Lower lobe of right lung (tissue), 2 donors: ENCODE data around the gene ZBTB32. TPM values are rescaled to one million over a fixed set of nuclear protein-coding genes. Genes with fewer than 3 reads are reported as not detected.
"Not testable (repeated sequence)": the region's sequence is repeated elsewhere in the genome, so short reads cannot be mapped to it uniquely, and the experiment has no call there.

Experiments used
- ATAC-seq, 2 donors: fragments of 200-7000 bp; cut with Tn5 transposase; one replicate each; pipeline ENCODE4 v1.9.1; 2020 to 2022; ENCODE audit warnings: mild to moderate bottlenecking in 2 of 2, moderate library complexity in 2 of 2
- DNase-seq: peaks from one replicate; pipeline ENCODE4 v3.0.0-alpha.2; 2020
- H3K27ac ChIP-seq: fragments of 200-600 bp; one replicate; pipeline ENCODE4 v1.8.0; 2022
- H3K27me3 ChIP-seq: fragments of 200-600 bp; one replicate; pipeline ENCODE4 v1.8.0; 2022; ENCODE audit warnings: low read depth
- H3K36me3 ChIP-seq: fragments of 200-600 bp; one replicate; pipeline ENCODE4 v1.8.0; 2022; ENCODE audit warnings: mild to moderate bottlenecking
- H3K4me1 ChIP-seq: fragments of 200-600 bp; one replicate; pipeline ENCODE4 v1.8.0; 2022
- H3K4me3 ChIP-seq: fragments of 200-600 bp; one replicate; pipeline ENCODE4 v1.8.0; 2022; ENCODE audit warnings: mild to moderate bottlenecking
- H3K9me3 ChIP-seq: fragments of 200-600 bp; one replicate; pipeline ENCODE4 v1.8.0; 2022
- intact Hi-C: fragments of 100-400 bp; cut with DNase I; formaldehyde crosslinking; loops from one replicate; pipeline ENCODE4 v1.11.0; 2022
- long read RNA-seq: library from polyadenylated mRNA; unstranded; transcript quantifications from one replicate; pipeline ENCODE4 v2.0.0, GENCODE V29; 2021
- total RNA-seq: library from RNA; stranded (reverse); fragmentation: NEBNext Ultra II Directional; extraction: Animal tissue kit (Norgen Biotek cat#: 25700); gene quantifications from one replicate; pipeline ENCODE4 v1.2.1, GENCODE V29; 2021
- TF ChIP-seq, protein P1 (sequence below): fragments of 200-600 bp; IDR thresholded peaks from one replicate; pipeline ENCODE4 v1.8.0; 2022; ENCODE audit warnings: antibody characterized with exemption, mild to moderate bottlenecking
- donor health status: DM: no; HTN: yes; CAD: no; lungs with severe emphysema.

The ZBTB32 gene
- 0.21 TPM for total RNA-seq
- long read RNA-seq, partial matches to known transcripts, result 0 of 3 reads
- long read RNA-seq, other reads (novel, unspliced or antisense), result 3 of 3 reads

GRCh38 chr19:35704218-35704617 lies at the start of gene ZBTB32:
Gene ZBTB32, plus strand, starts transcription at chr19:35704558. Its CDS starts 10,069 bp downstream, at chr19:35714627.
- TF ChIP-seq, protein P1, sequence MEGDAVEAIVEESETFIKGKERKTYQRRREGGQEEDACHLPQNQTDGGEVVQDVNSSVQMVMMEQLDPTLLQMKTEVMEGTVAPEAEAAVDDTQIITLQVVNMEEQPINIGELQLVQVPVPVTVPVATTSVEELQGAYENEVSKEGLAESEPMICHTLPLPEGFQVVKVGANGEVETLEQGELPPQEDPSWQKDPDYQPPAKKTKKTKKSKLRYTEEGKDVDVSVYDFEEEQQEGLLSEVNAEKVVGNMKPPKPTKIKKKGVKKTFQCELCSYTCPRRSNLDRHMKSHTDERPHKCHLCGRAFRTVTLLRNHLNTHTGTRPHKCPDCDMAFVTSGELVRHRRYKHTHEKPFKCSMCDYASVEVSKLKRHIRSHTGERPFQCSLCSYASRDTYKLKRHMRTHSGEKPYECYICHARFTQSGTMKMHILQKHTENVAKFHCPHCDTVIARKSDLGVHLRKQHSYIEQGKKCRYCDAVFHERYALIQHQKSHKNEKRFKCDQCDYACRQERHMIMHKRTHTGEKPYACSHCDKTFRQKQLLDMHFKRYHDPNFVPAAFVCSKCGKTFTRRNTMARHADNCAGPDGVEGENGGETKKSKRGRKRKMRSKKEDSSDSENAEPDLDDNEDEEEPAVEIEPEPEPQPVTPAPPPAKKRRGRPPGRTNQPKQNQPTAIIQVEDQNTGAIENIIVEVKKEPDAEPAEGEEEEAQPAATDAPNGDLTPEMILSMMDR, result no peak

GRCh38 chr19:35654828-35655227 lies 49.5 kb upstream of the ZBTB32 start:
- H3K4me3 ChIP-seq, DNase-seq, H3K9me3 ChIP-seq, H3K27ac ChIP-seq, H3K4me1 ChIP-seq, ATAC-seq, intact Hi-C loops, H3K27me3 ChIP-seq: not testable (repeated sequence)
- H3K36me3 ChIP-seq, result peaks cover 98% of the 10 kb centered on the region

More at GRCh38 chr19:35704218-35704617, at the start of gene ZBTB32:
- intact Hi-C loops, result no loop called here
- no peak for DNase-seq
- no peaks in the 10 kb centered on the region for H3K9me3 ChIP-seq
- no peaks in the 10 kb centered on the region for H3K27me3 ChIP-seq
- no peaks in the 10 kb centered on the region for H3K36me3 ChIP-seq
- peaks cover 12% of the 10 kb centered on the region for H3K4me1 ChIP-seq
- peak in 1 of 2 donors; percentile 9 for ATAC-seq
- H3K27ac ChIP-seq, result no peak within 1 kb of the TSS
- H3K4me3 ChIP-seq, result no peak within 1 kb of the TSS

- TF ChIP-seq, protein P1, result no peak
- Histone ChIP-seq H3K27ac (no peak overlapping the region), H3K4me3 (no peak overlapping the region), H3K4me1 (no peaks in the 10 kb centered on the region), H3K9me3 (no peaks in the 10 kb centered on the region), H3K27me3 (no peaks in the 10 kb centered on the region), H3K36me3 (peaks cover 97% of the 10 kb centered on the region)
- intact Hi-C loops, result no loop called here
- DNase-seq, result no peak
- no peak for ATAC-seq
These were observed 48.8 kb upstream of the ZBTB32 start for GRCh38 chr19:35655600-35655999.

- Histone ChIP-seq H3K4me1 (no peaks in the 10 kb centered on the region), H3K9me3 (no peaks in the 10 kb centered on the region), H3K27me3 (no peaks in the 10 kb centered on the region), H3K27ac (no peak overlapping the region), H3K4me3 (no peak overlapping the region), H3K36me3 (peaks cover 91% of the 10 kb centered on the region)
- ATAC-seq (no peak), DNase-seq (no peak)
- intact Hi-C loops, result no loop called here
- TF ChIP-seq, protein P1, result no peak
These were observed 47.7 kb upstream of the ZBTB32 start for GRCh38 chr19:35656700-35657099.

DNA sequence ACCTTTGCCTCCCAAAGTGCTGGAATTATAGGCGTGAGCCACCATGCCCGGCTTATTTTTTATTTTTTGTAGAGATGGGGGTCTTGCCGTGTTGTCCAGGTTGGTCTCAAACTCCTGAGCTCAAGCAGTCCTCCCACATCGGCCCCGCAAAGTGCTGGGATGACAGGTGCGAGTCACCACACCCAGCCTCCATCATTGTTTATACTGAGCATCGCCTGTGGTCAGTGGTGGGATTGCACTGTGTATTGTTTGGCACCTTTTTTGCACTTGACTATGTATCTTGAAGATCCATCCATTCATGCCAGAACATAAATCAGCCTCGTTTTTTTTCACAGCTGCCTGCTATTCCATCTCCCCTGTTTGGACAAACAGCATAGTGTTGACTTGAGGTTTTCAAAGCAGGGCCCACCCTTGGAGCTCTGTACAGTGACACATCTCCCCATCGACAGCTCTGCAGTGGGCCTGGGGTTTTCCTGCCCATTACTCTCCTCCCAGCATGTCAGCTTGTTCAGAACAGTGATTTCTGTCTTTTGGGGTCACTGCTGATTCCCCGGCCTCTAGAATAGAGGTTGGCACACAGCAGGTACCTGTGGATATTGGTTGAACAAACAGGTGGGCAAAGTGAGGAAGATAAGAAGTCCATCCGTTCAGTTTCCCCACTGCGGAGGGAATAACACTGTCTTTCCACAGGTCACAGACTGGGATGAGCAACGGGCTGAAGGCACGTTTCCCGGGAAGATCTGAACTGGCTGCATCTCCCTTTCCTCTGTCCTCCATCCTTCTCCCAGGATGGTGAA lies 46.3 kb upstream of the ZBTB32 start:
- H3K4me3 ChIP-seq, result no peak overlapping the region
- H3K27me3 ChIP-seq, result no peaks in the 10 kb centered on the region
- no peak for ATAC-seq
- peaks cover 83% of the 10 kb centered on the region for H3K36me3 ChIP-seq
- H3K9me3 ChIP-seq, result no peaks in the 10 kb centered on the region
- DNase-seq, result no peak
- no peaks in the 10 kb centered on the region for H3K4me1 ChIP-seq
- TF ChIP-seq, protein P1, result no peak
- intact Hi-C loops, result no loop called here
- H3K27ac ChIP-seq, result no peak overlapping the region

- intact Hi-C loops, result no loop called here
These were observed 42.4 kb upstream of the ZBTB32 start for GRCh38 chr19:35661995-35662340.

More at GRCh38 chr19:35661995-35662340, 42.4 kb upstream of the ZBTB32 start:
- Histone ChIP-seq H3K4me1 (no peaks in the 10 kb centered on the region), H3K36me3 (peaks cover 52% of the 10 kb centered on the region), H3K27me3 (no peaks in the 10 kb centered on the region), H3K9me3 (no peaks in the 10 kb centered on the region), H3K4me3 (no peak overlapping the region), H3K27ac (no peak overlapping the region)
- no peak for DNase-seq
- ATAC-seq, result no peak
- TF ChIP-seq, protein P1, result no peak
